Caco-2 (cell line): ENCODE measurements around the gene HIVEP3. TPM values are rescaled to one million over a fixed set of nuclear protein-coding genes. Genes with fewer than 3 reads are reported as not detected.

Experiments
- BruUV-seq: library from RNA; stranded (reverse); fragments of 400-500 nt; replicated peaks from 2 replicates; lab custom pipeline; 2021; lab: Mats Ljungman, UMichigan
- CTCF ChIA-PET: fragments of 300-600 bp; sonication (Branson Sonifier 250); formaldehyde crosslinking; loops from one replicate; lab custom pipeline; 2022; ENCODE audit warnings: antibody characterized with exemption; lab: Charles Lee
- POLR2A ChIA-PET: fragments of 300-600 bp; sonication (Branson Sonifier 250); formaldehyde crosslinking; loops from one replicate; lab custom pipeline; 2022; ENCODE audit warnings: antibody characterized with exemption; lab: Charles Lee
- DNase-seq, 2 experiments: peaks; one replicate each; pipeline versions ENCODE4 v3.0.0 to v3.0.0-alpha.2; 2020 to 2022
- H3K27me3 ChIP-seq: replicated peaks from 2 replicates; pipeline ENCODE4 v1.6.0; 2011; ENCODE audit warnings: low read length; ENCODE audit not compliant: control insufficient read depth, insufficient read depth
- H3K36me3 ChIP-seq: 2 replicates; pipeline ENCODE4 v1.5.1; 2011; ENCODE audit warnings: low read length; ENCODE audit not compliant: control insufficient read depth, insufficient read depth
- H3K4me1 ChIP-seq: fragments of 250-450 bp; sonication (Bioruptor Pico); 2 replicates; pipeline ENCODE4 v1.5.1; 2020; ENCODE audit warnings: mild to moderate bottlenecking
- H3K4me3 ChIP-seq: 2 replicates; pipeline ENCODE4 v1.5.1; 2011; ENCODE audit warnings: low read depth, mild to moderate bottlenecking, control low read depth, low read length
- H3K9me3 ChIP-seq: fragments of 250-450 bp; sonication (Bioruptor Pico); 2 replicates; pipeline ENCODE4 v1.5.1; 2020; ENCODE audit warnings: mild to moderate bottlenecking, moderate library complexity
- H3K27ac Mint-ChIP-seq: one replicate; pipeline ENCODE4 v1.8.0; 2022; ENCODE audit warnings: mixed read lengths; ENCODE audit not compliant: unreplicated experiment
- H3K27me3 Mint-ChIP-seq: one replicate; pipeline ENCODE4 v1.8.0; 2022; ENCODE audit warnings: mixed read lengths; ENCODE audit not compliant: insufficient read depth, unreplicated experiment
- H3K36me3 Mint-ChIP-seq: one replicate; pipeline ENCODE4 v1.8.0; 2022; ENCODE audit warnings: mild to moderate bottlenecking, mixed read lengths; ENCODE audit not compliant: insufficient read depth, unreplicated experiment
- H3K4me1 Mint-ChIP-seq: one replicate; pipeline ENCODE4 v1.8.0; 2022; ENCODE audit warnings: low read depth, mixed read lengths; ENCODE audit not compliant: unreplicated experiment
- H3K4me3 Mint-ChIP-seq: one replicate; pipeline ENCODE4 v1.8.0; 2022; ENCODE audit warnings: mild to moderate bottlenecking, moderate library complexity, mixed read lengths; ENCODE audit not compliant: unreplicated experiment
- H3K9me3 Mint-ChIP-seq: one replicate; pipeline ENCODE4 v1.8.0; 2022; ENCODE audit warnings: mixed read lengths; ENCODE audit not compliant: unreplicated experiment
- CTCF ChIP-seq, 2 experiments: fragments of 200-600 bp in 1 of 2; IDR thresholded peaks; 1 replicate in 1 of 2; 2 replicates in 1 of 2; pipeline versions ENCODE4 v1.5.1 to v1.8.0; 2011 to 2022; ENCODE audit warnings: antibody characterized with exemption in 1 of 2, control low read depth in 1 of 2, inconsistent platforms in 1 of 2, low read depth in 1 of 2, low read length in 1 of 2, mild to moderate bottlenecking in 1 of 2, moderate library complexity in 1 of 2; ENCODE audit not compliant: insufficient read depth in 1 of 2, severe bottlenecking in 1 of 2, unreplicated experiment in 1 of 2
- intact Hi-C: fragments of 100-400 bp; cut with micrococcal nuclease; formaldehyde crosslinking; loops from one replicate; pipeline ENCODE4 v1.10.0; 2022; ENCODE audit not compliant: unreplicated experiment
- total RNA-seq: library from RNA; stranded (reverse); gene quantifications from 2 replicates; pipeline ENCODE4 v1.2.3, GENCODE V29; 2022

Gene HIVEP3
- total RNA-seq, 1 experiment from 2014 or later: 0.25 TPM

- H3K27ac Mint-ChIP-seq: no peak overlapping the region
Observed at GRCh38 chr1:41860214-41860613, 58.5 kb downstream of the HIVEP3 start.

GRCh38 chr1:41859686-41860085 lies 59.0 kb downstream of the HIVEP3 start:
- no peak for TF ChIP-seq CTCF (IDR thresholded peaks at IDR 0.05; ENCODE audit: insufficient read depth in 1 of 2, low read depth in 1 of 2, low read length in 1 of 2, severe bottlenecking in 1 of 2, unreplicated experiment in 1 of 2)
- ChIA-PET CTCF (no interaction called here), POLR2A (no interaction called here)
- no peak for DNase-seq
- no TSS peak for BruUV-seq
- intact Hi-C loops: no loop called here
- Mint-ChIP-seq H3K36me3 (no peaks in the 10 kb centered on the region), H3K27ac (no peak overlapping the region), H3K9me3 (no peaks in the 10 kb centered on the region), H3K4me3 (no peak overlapping the region), H3K27me3 (peaks cover 19% of the 10 kb centered on the region), H3K4me1 (no peaks in the 10 kb centered on the region)
- Histone ChIP-seq H3K27me3 (no peaks in the 10 kb centered on the region; the same call in 1 of the 2 replicates), H3K4me1 (no peaks in the 10 kb centered on the region), H3K9me3 (no peaks in the 10 kb centered on the region), H3K4me3 (no peak overlapping the region), H3K36me3 (no peaks in the 10 kb centered on the region)

More at GRCh38 chr1:41860214-41860613, 58.5 kb downstream of the HIVEP3 start:
- Mint-ChIP-seq H3K36me3 (no peaks in the 10 kb centered on the region), H3K9me3 (no peaks in the 10 kb centered on the region), H3K4me3 (no peak overlapping the region), H3K4me1 (no peaks in the 10 kb centered on the region), H3K27me3 (peaks cover 19% of the 10 kb centered on the region)
- intact Hi-C loops: no loop called here
- H3K4me1 ChIP-seq: no peaks in the 10 kb centered on the region
- H3K36me3 ChIP-seq: no peaks in the 10 kb centered on the region
- no peak for DNase-seq
- POLR2A ChIA-PET: no interaction called here
- no TSS peak for BruUV-seq
- H3K9me3 ChIP-seq: no peaks in the 10 kb centered on the region
- no peaks in the 10 kb centered on the region; the same call in 1 of the 2 replicates for H3K27me3 ChIP-seq
- no peak overlapping the region for H3K4me3 ChIP-seq
- CTCF ChIA-PET: no interaction called here
- TF ChIP-seq CTCF (IDR thresholded peaks at IDR 0.05; ENCODE audit: insufficient read depth in 1 of 2, low read depth in 1 of 2, low read length in 1 of 2, severe bottlenecking in 1 of 2, unreplicated experiment in 1 of 2): no peak

GRCh38 chr1:41856944-41857285 lies 61.8 kb downstream of the HIVEP3 start:
- Histone ChIP-seq H3K27me3 (no peaks in the 10 kb centered on the region), H3K9me3 (no peaks in the 10 kb centered on the region), H3K4me3 (no peak overlapping the region), H3K36me3 (no peaks in the 10 kb centered on the region), H3K4me1 (no peaks in the 10 kb centered on the region)
- no peak for TF ChIP-seq CTCF (IDR thresholded peaks at IDR 0.05; ENCODE audit: insufficient read depth in 1 of 2, low read depth in 1 of 2, low read length in 1 of 2, severe bottlenecking in 1 of 2, unreplicated experiment in 1 of 2)
- Mint-ChIP-seq H3K27ac (no peak overlapping the region), H3K4me1 (no peaks in the 10 kb centered on the region), H3K4me3 (no peak overlapping the region), H3K9me3 (no peaks in the 10 kb centered on the region), H3K36me3 (no peaks in the 10 kb centered on the region), H3K27me3 (peaks cover 19% of the 10 kb centered on the region)
- CTCF ChIA-PET: no interaction called here
- no TSS peak for BruUV-seq
- POLR2A ChIA-PET: no interaction called here
- DNase-seq: no peak
- intact Hi-C loops: no loop called here
